SK-N-SH treated with all-trans-retinoic acid at 6 μM for 48 hours (cell line): ENCODE results near the gene UGT1A1.

Experiments used
- ARNTL ChIP-seq: fragments of 450-650 bp; formaldehyde crosslinking; IDR thresholded peaks from 2 replicates; pipeline ENCODE4 v1.5.0; 2020; ENCODE audit warnings: low read depth, mild to moderate bottlenecking, moderate library complexity, borderline replicate concordance
- CSDC2 ChIP-seq: fragments of 250-450 bp; sonication (Bioruptor Pico); IDR thresholded peaks from 2 replicates; pipeline ENCODE4 v1.5.0; 2020; ENCODE audit warnings: mild to moderate bottlenecking, moderate library complexity
- GLIS3 ChIP-seq: fragments of 250-450 bp; sonication (Bioruptor Pico); IDR thresholded peaks from 2 replicates; pipeline ENCODE4 v1.5.0; 2020; ENCODE audit warnings: mild to moderate bottlenecking, moderate library complexity
- RARB ChIP-seq: fragments of 250-450 bp; sonication (Bioruptor Pico); IDR thresholded peaks from 2 replicates; pipeline ENCODE4 v1.8.0; 2021; ENCODE audit warnings: mild to moderate bottlenecking, moderate library complexity
- SNAI2 ChIP-seq: fragments of 250-450 bp; sonication (Bioruptor Pico); IDR thresholded peaks from 2 replicates; pipeline ENCODE4 v1.5.0; 2020; ENCODE audit warnings: mild to moderate bottlenecking, moderate library complexity
- ZFP3 ChIP-seq: fragments of 250-450 bp; sonication (Bioruptor Pico); IDR thresholded peaks from 2 replicates; pipeline ENCODE4 v1.5.0; 2020; ENCODE audit warnings: mild to moderate bottlenecking, moderate library complexity
- ZFP30 ChIP-seq: fragments of 450-650 bp; formaldehyde crosslinking; IDR thresholded peaks from 2 replicates; pipeline ENCODE4 v1.5.0; 2022; ENCODE audit warnings: mild to moderate bottlenecking, moderate library complexity
- ZNF565 ChIP-seq: fragments of 450-650 bp; formaldehyde crosslinking; conservative IDR thresholded peaks from 2 replicates; pipeline ENCODE4 v1.5.0; 2020; ENCODE audit warnings: low read depth, mild to moderate bottlenecking, moderate library complexity
- ZNF8 ChIP-seq: fragments of 450-650 bp; formaldehyde crosslinking; IDR thresholded peaks from 2 replicates; pipeline ENCODE4 v1.5.0; 2020; ENCODE audit warnings: mild to moderate bottlenecking, moderate library complexity
- TF ChIP-seq, protein P1 (sequence below): fragments of 250-450 bp; sonication (Bioruptor Pico); IDR thresholded peaks from 2 replicates; pipeline ENCODE4 v1.8.0; 2020; ENCODE audit warnings: mild to moderate bottlenecking, moderate library complexity, borderline replicate concordance
- TF ChIP-seq, protein P2 (sequence below): fragments of 250-450 bp; sonication (Bioruptor Pico); IDR thresholded peaks from 2 replicates; pipeline ENCODE4 v1.5.0; 2020; ENCODE audit warnings: mild to moderate bottlenecking, moderate library complexity
- TF ChIP-seq, protein P3 (sequence below): fragments of 250-450 bp; sonication (Bioruptor Pico); IDR thresholded peaks from 2 replicates; pipeline ENCODE4 v1.5.1; 2020; ENCODE audit warnings: low read depth, mild to moderate bottlenecking, moderate library complexity
- TF ChIP-seq, protein P4 (sequence below): fragments of 250-450 bp; sonication (Bioruptor Pico); IDR thresholded peaks from 2 replicates; pipeline ENCODE4 v1.5.1; 2021; ENCODE audit warnings: mild to moderate bottlenecking, moderate library complexity

DNA sequence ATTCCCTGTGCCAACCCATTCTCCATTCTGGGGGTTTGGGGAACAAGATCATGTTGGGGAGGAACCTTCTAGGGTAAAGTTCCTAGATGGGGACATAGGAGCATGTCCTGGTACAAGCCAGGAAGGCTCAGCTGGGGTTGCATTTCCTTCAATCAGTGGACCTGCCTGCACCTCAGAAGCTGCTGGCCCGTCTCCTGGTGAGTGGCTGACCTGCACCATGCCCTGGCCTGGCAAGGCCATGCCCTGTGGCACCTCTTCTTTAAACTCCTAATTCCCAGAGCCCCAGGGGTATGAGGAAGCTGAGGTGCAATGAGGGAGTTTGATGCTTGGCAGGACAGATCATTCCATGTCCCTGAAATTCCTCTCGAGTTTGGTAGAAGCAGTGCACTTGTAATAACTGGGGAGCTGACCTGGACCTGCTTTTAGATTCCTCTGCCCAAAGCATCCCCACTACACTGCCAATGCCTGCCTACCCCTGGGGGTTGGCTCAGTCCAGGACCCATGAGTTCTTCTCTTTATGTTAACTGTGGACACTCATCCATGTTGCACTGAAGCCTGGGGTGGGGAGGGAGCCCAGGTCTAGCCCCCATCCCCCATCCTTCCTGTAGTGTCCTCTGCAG lies 43.3 kb downstream of the UGT1A1 start:
- no peak for TF ChIP-seq ARNTL
- TF ChIP-seq, protein P1, sequence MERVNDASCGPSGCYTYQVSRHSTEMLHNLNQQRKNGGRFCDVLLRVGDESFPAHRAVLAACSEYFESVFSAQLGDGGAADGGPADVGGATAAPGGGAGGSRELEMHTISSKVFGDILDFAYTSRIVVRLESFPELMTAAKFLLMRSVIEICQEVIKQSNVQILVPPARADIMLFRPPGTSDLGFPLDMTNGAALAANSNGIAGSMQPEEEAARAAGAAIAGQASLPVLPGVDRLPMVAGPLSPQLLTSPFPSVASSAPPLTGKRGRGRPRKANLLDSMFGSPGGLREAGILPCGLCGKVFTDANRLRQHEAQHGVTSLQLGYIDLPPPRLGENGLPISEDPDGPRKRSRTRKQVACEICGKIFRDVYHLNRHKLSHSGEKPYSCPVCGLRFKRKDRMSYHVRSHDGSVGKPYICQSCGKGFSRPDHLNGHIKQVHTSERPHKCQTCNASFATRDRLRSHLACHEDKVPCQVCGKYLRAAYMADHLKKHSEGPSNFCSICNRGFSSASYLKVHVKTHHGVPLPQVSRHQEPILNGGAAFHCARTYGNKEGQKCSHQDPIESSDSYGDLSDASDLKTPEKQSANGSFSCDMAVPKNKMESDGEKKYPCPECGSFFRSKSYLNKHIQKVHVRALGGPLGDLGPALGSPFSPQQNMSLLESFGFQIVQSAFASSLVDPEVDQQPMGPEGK (CRISPR knock-in tag), result no peak
- TF ChIP-seq ZFP3 (CRISPR knock-in tag), result no peak
- TF ChIP-seq ZNF8 (CRISPR knock-in tag), result no peak
- no peak for TF ChIP-seq RARB (CRISPR knock-in tag)
- TF ChIP-seq, protein P2, sequence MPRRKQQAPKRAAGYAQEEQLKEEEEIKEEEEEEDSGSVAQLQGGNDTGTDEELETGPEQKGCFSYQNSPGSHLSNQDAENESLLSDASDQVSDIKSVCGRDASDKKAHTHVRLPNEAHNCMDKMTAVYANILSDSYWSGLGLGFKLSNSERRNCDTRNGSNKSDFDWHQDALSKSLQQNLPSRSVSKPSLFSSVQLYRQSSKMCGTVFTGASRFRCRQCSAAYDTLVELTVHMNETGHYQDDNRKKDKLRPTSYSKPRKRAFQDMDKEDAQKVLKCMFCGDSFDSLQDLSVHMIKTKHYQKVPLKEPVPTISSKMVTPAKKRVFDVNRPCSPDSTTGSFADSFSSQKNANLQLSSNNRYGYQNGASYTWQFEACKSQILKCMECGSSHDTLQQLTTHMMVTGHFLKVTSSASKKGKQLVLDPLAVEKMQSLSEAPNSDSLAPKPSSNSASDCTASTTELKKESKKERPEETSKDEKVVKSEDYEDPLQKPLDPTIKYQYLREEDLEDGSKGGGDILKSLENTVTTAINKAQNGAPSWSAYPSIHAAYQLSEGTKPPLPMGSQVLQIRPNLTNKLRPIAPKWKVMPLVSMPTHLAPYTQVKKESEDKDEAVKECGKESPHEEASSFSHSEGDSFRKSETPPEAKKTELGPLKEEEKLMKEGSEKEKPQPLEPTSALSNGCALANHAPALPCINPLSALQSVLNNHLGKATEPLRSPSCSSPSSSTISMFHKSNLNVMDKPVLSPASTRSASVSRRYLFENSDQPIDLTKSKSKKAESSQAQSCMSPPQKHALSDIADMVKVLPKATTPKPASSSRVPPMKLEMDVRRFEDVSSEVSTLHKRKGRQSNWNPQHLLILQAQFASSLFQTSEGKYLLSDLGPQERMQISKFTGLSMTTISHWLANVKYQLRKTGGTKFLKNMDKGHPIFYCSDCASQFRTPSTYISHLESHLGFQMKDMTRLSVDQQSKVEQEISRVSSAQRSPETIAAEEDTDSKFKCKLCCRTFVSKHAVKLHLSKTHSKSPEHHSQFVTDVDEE, result no peak
- TF ChIP-seq GLIS3 (CRISPR knock-in tag), result no peak
- TF ChIP-seq, protein P3, sequence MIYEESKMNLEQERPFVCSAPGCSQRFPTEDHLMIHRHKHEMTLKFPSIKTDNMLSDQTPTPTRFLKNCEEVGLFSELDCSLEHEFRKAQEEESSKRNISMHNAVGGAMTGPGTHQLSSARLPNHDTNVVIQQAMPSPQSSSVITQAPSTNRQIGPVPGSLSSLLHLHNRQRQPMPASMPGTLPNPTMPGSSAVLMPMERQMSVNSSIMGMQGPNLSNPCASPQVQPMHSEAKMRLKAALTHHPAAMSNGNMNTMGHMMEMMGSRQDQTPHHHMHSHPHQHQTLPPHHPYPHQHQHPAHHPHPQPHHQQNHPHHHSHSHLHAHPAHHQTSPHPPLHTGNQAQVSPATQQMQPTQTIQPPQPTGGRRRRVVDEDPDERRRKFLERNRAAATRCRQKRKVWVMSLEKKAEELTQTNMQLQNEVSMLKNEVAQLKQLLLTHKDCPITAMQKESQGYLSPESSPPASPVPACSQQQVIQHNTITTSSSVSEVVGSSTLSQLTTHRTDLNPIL (CRISPR knock-in tag), result no peak
- no peak for TF ChIP-seq ZNF565 (CRISPR knock-in tag)
- no peak for TF ChIP-seq ZFP30 (CRISPR knock-in tag)
- TF ChIP-seq, protein P4, sequence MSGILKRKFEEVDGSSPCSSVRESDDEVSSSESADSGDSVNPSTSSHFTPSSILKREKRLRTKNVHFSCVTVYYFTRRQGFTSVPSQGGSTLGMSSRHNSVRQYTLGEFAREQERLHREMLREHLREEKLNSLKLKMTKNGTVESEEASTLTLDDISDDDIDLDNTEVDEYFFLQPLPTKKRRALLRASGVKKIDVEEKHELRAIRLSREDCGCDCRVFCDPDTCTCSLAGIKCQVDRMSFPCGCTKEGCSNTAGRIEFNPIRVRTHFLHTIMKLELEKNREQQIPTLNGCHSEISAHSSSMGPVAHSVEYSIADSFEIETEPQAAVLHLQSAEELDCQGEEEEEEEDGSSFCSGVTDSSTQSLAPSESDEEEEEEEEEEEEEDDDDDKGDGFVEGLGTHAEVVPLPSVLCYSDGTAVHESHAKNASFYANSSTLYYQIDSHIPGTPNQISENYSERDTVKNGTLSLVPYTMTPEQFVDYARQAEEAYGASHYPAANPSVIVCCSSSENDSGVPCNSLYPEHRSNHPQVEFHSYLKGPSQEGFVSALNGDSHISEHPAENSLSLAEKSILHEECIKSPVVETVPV (CRISPR knock-in tag), result no peak
- TF ChIP-seq SNAI2, result no peak
- no peak for TF ChIP-seq CSDC2 (CRISPR knock-in tag)
